ENCODE data around the gene TNFRSF21. TPM values are rescaled to one million over a fixed set of nuclear protein-coding genes. Genes with fewer than 3 reads are reported as not detected.

Gene TNFRSF21
- total and polyA plus RNA-seq, 9 of the 15 experiments (the other 6 are each of a cell fraction or from before 2014, with no cell fraction given): 0.63 to 5.7 (median 2.2) TPM

- TF ChIP-seq ZBTB49 (CRISPR knock-in tag; IDR thresholded peaks at IDR 0.05; ENCODE audit: borderline replicate concordance) (no peak), NFIX (CRISPR knock-in tag; IDR thresholded peaks at IDR 0.05; ENCODE audit: low read depth) (no peak), SP1 (CRISPR knock-in tag; IDR thresholded peaks at IDR 0.05) (peak; percentile 84), POLR2A (conservative IDR thresholded peaks at IDR 0.05) (peak; percentile 63)
These were observed 67.0 kb downstream of the TNFRSF21 start (continued) for GRCh38 chr6:47242483-47243386.

GRCh38 chr6:47241742-47242482 is 67.8 kb downstream of the TNFRSF21 start:
- Histone ChIP-seq H3K9ac (ENCODE audit: insufficient read depth in 1 of 2, low read depth in 2 of 2, low read length in 2 of 2) (peak overlapping the region; percentile 54 to 80; a peak in 3 of 4 replicates), H4K20me1 (replicated peaks; ENCODE audit: control insufficient read depth, insufficient read depth, low read length) (no peaks in the 10 kb centered on the region), H3K9me1 (ENCODE audit: control insufficient read depth, insufficient read depth, low read length) (no peaks in the 10 kb centered on the region), H3K4me1 (replicated peaks in 1 of 2; ENCODE audit: control insufficient read depth in 2 of 2, insufficient read depth in 2 of 2, low read length in 2 of 2) (peaks cover 3 to 37% of the 10 kb centered on the region in 2 experiments; a peak in 4 of 5 replicates), H3K27ac (ENCODE audit: extremely low read depth, low read depth, low read length) (peak overlapping the region; percentile 79), H3K9me3 (replicated peaks; ENCODE audit: control insufficient read depth, insufficient read depth, low read depth, low read length) (no peaks in the 10 kb centered on the region), H3K4me3 (no peak overlapping the region), H3K79me2 (ENCODE audit: control insufficient read depth, insufficient read depth, low read length) (no peaks in the 10 kb centered on the region), H3K27me3 (ENCODE audit: control insufficient read depth in 2 of 2, insufficient read depth in 2 of 2, low read length in 2 of 2) (no peaks in the 10 kb centered on the region), H2AFZ (ENCODE audit: low read depth, low read length) (peak overlapping the region; percentile 71), H3K4me2 (ENCODE audit: insufficient read depth, low read length) (peak overlapping the region; percentile 63), H3K36me3 (ENCODE audit: control insufficient read depth, insufficient read depth, low read length) (no peaks in the 10 kb centered on the region; the same call in 2 of the 3 replicates)
- intact Hi-C loops (cut with micrococcal nuclease): loop anchor here (1.0 to 2.0 kb wide), 2 partner anchors 69 to 145 kb away; no protein-coding TSS in a partner anchor
- ChIA-PET CTCF (ENCODE audit: low intra/inter-chr PET ratio) (no interaction called here), POLR2A (interaction anchor here (0.6 to 1.5 kb wide), 10 partner anchors 8 to 825 kb away, joined by 3 to 9 read pairs (median 3); no protein-coding TSS in a partner anchor)
- in situ Hi-C loops (cut with MboI): no loop called here
- FAIRE-seq: peak; percentile 19
- peak in 2 of 4 experiments; percentile 23 to 53 for DNase-seq (ENCODE audit: extremely low read depth in 1 of 4, low spot score in 3 of 4)
- BruUV-seq (replicated peaks): TSS peak; percentile 92
- WGBS (ENCODE audit: insufficient coverage, low coverage, missing lambda C conversion rate): 18% methylated on average over 4 of the region's 4 CpGs
- ATAC-seq: peak; percentile 40
- TF ChIP-seq, protein P1, sequence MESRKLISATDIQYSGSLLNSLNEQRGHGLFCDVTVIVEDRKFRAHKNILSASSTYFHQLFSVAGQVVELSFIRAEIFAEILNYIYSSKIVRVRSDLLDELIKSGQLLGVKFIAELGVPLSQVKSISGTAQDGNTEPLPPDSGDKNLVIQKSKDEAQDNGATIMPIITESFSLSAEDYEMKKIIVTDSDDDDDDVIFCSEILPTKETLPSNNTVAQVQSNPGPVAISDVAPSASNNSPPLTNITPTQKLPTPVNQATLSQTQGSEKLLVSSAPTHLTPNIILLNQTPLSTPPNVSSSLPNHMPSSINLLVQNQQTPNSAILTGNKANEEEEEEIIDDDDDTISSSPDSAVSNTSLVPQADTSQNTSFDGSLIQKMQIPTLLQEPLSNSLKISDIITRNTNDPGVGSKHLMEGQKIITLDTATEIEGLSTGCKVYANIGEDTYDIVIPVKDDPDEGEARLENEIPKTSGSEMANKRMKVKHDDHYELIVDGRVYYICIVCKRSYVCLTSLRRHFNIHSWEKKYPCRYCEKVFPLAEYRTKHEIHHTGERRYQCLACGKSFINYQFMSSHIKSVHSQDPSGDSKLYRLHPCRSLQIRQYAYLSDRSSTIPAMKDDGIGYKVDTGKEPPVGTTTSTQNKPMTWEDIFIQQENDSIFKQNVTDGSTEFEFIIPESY (CRISPR knock-in tag; IDR thresholded peaks at IDR 0.05): no peak
